Dermis microvascular lymphatic vessel endothelial cell (primary cell): ENCODE data around the gene TIMM17A. TPM values are rescaled to one million over a fixed set of nuclear protein-coding genes. Genes with fewer than 3 reads are reported as not detected.
"Not testable (repeated sequence)": the region's sequence is repeated elsewhere in the genome, so short reads cannot be mapped to it uniquely, and the experiment has no call there.

Source experiments
- DNase-seq, 2 donors: peaks; one replicate each; pipeline versions ENCODE4 v3.0.0 to v3.0.0-alpha.2; 2010; ENCODE audit warnings: low read depth in 2 of 2
- total RNA-seq: library from RNA; depleted of rRNA; stranded (reverse); fragments of >200 nt; gene quantifications from 2 replicates; pipeline ENCODE4 v1.2.1, GENCODE V29; 2014

Gene TIMM17A
- total RNA-seq, 1 donor from 2014 or later: 57.9 TPM

GRCh38 chr1:201940316-201940715 is 15.0 kb upstream of the TIMM17A start:
- DNase-seq: not testable (repeated sequence)

GRCh38 chr1:201941420-201942128 is 13.7 kb upstream of the TIMM17A start:
- no peak for DNase-seq

GRCh38 chr1:201942129-201942495 is 13.2 kb upstream of the TIMM17A start:
- no peak for DNase-seq

GRCh38 chr1:201944002-201944401 is 11.3 kb upstream of the TIMM17A start:
- no peak for DNase-seq

GRCh38 chr1:201944639-201945038 is 10.7 kb upstream of the TIMM17A start:
- DNase-seq: no peak

GRCh38 chr1:201945157-201945556 is 10.1 kb upstream of the TIMM17A start:
- DNase-seq: no peak

GRCh38 chr1:201945863-201946223 is 9.5 kb upstream of the TIMM17A start:
- DNase-seq: no peak

- DNase-seq: peak; percentile 4 to 85
Observed at GRCh38 chr1:201946224-201946908, 8.9 kb upstream of the TIMM17A start, which contains the start of gene LMOD1. Gene LMOD1, minus strand, starts transcription at chr1:201946548. Its CDS starts 208 bp downstream, at chr1:201946340.

- DNase-seq: no peak
Observed at GRCh38 chr1:201947697-201948008, 7.7 kb upstream of the TIMM17A start.

GRCh38 chr1:201949491-201949890 is 5.8 kb upstream of the TIMM17A start:
- DNase-seq: no peak

- no peak for DNase-seq
Observed at GRCh38 chr1:201954263-201955008, 867 bp upstream of the TIMM17A start.

- DNase-seq: no peak
Observed at GRCh38 chr1:201955729-201956143, 433 bp downstream of the TIMM17A start.

- no peak for DNase-seq
Observed at GRCh38 chr1:201958348-201958747, 3.0 kb downstream of the TIMM17A start.

- not testable (repeated sequence) for DNase-seq
Observed at GRCh38 chr1:201962382-201962781, 7.1 kb downstream of the TIMM17A start.

GRCh38 chr1:201964261-201964660 is 9.0 kb downstream of the TIMM17A start:
- no peak for DNase-seq

GRCh38 chr1:201966171-201966570 is 10.9 kb downstream of the TIMM17A start:
- no peak for DNase-seq

GRCh38 chr1:201968202-201968925 is 13.1 kb downstream of the TIMM17A start:
- no peak for DNase-seq

- no peak for DNase-seq
Observed at GRCh38 chr1:201970334-201971159, 15.2 kb downstream of the TIMM17A start.

- DNase-seq: no peak
Observed at GRCh38 chr1:201982082-201982622, 26.8 kb downstream of the TIMM17A start.

- peak; percentile 11 to 61 for DNase-seq
Observed at GRCh38 chr1:201982623-201983379, 27.5 kb downstream of the TIMM17A start, which contains the start of gene RNPEP. Gene RNPEP, plus strand, starts transcription at chr1:201982648. Its CDS starts 19 bp downstream, at chr1:201982667.
